GM18870 (cell line): Measurements from ENCODE around the gene CALY.

Experiments
- ATAC-seq: cut with Tn5 transposase; IDR thresholded peaks from one replicate; pipeline ENCODE4 v1.9.1; 2021; ENCODE audit warnings: moderate library complexity; ENCODE audit not compliant: unreplicated experiment

CALY gene

DNA sequence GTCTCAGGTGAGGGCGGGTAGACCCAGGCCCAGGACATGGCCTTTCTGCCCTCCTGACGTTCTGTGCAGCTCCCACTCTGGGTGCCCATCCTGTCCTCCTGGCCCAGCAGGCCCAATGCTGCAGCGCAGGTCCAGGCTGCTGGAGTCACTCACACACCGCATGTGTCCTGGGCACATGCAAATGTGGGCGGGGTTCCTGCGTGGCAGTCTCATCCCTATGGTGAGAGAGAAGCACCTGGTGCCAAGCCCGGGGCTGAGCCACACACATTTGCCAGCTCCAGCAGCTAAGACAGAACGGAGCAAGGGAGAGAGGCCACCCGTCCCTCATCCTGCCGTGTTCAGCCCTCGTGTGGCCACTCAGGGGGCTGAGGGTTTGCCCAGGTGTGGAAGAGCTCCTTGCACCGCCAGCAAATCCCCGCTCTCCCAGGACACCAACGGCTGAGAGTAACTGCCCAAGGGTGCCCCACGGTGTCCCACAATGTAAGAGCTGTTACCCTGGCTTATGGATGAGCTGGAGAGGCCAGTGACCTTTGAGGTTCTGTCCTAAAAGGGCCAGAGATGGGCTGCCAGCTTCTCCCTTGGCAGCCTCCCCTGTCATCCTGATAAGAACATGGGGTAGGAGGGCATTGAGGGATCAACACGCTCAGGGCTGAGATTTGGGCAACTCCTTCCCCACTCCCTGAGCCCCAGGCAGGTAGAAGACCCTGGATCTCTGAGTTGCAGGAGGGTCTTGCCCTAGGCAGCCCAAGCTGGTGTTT is 16.7 kb upstream of the CALY start:
- ATAC-seq, result no peak

DNA sequence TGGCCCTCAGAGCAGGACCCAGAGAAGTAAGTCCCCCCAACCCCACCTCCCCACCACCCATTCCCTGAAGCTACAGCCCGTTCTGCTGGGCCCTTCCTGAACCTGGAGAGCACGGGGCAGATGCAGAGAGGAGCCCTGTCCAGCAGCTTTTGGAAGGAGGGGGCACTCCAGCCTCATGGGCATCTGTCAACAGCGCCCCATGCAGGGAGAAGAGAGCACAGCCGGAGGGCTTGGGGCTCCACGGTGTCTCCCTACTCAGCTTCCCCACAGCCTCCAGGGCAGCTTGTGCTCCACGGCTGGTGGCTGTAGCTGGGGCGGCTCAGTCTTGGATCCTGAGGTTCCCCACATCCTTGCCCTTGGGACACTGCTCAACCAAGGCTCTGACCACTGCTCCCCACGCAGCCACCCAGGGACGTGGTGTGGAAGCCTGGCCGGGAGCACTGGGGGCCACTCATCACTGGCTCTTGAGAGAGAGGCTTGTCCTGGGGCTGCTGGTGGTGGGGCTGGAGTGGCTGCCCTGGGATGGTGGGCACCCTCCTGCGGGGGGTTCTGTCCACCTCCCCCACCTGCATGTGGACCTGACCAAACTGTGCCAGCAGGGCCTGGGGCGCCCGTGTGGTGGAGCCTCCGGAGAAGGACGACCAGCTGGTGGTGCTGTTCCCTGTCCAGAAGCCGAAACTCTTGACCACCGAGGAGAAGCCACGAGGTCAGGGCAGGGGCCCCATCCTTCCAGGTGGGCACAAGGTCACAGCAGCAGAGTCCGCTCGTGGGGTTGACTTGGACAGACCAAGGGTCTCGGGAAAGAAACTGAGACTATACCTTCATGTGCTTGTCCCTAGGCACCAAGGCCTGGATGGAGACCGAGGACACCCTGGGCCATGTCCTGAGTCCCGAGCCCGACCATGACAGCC is 15.0 kb upstream of the CALY start:
- ATAC-seq, result no peak

DNA sequence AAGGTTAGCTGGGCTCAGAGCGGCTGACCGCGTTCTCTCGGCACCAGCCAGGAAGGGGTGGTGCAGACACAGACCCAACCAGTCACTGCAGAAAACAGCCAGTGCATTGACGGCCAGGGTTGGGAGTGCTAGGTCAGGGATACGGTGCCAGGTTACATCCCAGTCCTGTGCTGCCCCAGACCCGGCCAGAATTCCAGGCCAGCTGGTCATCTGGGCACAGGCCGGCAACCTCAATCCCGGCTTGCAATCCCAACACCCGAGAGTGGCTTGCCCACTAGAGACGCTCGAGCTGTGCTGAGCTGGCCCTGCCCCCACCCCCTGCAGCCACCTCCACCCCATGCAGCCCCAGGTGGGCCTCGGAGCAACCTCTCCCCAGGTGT is 14.2 kb upstream of the CALY start:
- no peak for ATAC-seq

DNA sequence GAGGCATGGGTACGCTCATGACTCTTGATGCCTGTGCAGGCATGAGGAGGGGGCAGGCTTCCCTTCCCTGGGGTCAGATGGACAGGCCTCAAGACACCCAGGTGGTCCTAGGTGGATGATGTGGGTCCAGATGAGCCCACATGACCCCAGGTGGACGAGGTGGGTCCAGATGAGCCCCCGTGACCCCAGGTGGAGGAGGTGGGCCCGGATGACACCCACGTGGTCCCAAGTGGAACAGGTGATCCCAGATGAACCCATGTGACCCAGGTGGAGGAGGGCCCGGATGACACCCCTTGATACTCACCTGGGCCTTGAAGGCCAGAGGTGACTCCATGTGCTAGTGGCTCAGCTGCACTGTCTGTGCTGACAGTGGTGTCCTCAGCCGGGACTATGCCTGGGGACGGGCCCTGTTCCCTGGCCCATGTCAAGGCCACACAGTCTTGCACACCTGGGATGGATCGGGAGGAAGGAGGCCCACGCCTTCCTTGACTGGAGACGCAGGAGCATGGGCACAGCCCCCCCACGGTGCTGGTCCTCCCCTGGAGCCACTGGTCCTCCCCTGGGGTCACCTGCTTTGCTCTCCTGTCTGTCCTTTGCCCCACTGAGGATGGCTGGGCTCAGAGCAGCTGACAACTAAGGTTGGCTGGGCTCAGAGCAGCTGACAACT is 13.7 kb upstream of the CALY start:
- ATAC-seq, result no peak

DNA sequence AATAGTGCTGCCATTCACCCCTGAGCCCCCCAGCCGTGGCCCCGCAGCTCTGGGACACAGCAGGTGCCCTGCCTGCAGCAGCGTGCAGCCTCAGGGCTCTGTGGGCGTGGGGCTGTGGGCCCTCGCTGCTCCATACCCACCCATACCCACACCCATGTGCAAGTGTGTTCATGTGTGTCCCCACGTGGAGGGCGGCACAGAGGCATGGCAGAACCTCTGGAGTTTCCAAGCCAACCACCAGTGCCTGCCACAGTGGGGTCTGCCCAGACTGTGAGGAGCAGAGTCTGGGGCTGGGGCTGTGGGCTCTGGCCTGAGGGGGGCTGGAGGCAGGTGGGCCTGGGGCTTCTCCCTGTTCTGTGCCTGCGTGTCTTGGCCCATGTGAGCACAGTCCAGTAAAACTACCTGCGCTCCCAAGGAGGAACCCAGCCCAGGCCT is 12.9 kb upstream of the CALY start:
- ATAC-seq, result no peak

DNA sequence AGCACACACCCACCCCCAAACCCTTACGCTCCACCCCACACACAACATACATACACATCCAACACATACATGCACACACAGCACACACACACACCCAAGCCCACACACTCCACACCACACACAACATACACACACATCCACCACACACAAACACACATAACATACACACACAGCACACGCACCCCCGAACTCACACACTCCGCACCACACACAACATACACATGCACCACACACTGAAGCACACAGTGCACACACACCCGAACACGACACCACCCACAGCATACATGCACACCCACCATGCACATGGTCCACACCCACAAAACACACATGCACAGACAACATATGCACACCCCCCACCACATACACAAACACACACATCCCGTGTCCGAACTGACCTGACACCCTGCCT is 12.5 kb upstream of the CALY start:
- no peak for ATAC-seq

DNA sequence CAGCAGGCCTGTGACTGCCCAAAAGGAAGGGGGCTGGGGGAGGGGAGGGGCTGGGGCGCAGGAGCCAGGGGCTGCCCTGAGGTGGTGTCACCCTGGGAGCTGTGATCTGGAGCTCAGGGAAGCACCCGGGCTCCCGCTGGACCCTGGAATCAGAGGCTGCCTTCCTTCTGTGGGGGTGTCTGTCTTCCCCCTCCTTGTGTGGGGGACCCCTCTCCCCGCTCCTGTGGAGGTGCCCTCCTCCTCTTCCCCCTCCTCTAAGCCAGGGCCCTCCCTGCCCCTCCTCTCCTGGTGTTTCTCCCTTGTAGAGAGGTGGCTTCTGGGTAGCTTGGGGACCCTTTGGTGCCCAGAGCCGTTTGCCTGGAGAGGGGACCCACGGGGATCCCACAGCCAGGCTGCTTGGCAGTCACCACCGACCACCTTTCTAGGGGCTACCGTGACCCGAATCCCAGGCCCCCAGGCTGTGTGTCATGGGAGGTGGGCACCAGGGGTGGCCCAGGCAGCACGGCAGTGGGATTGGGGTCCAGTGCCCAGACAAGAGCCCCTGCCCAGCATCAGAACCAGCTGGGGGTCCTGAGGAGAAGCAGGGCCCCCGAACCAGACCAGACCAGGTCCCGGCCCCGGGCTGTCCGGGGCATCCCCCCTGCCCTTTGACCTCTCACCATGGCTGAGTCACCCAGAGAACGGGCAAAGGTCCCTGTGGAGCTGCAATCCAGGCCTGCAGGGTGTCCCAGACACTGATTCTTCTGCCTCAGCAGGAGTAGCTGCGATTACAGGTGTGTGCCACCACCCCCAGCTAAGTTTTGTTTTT is 11.2 kb upstream of the CALY start:
- ATAC-seq, result no peak

- no peak for ATAC-seq
Observed at GRCh38 chr10:133346413-133346812, 9.7 kb upstream of the CALY start.

DNA sequence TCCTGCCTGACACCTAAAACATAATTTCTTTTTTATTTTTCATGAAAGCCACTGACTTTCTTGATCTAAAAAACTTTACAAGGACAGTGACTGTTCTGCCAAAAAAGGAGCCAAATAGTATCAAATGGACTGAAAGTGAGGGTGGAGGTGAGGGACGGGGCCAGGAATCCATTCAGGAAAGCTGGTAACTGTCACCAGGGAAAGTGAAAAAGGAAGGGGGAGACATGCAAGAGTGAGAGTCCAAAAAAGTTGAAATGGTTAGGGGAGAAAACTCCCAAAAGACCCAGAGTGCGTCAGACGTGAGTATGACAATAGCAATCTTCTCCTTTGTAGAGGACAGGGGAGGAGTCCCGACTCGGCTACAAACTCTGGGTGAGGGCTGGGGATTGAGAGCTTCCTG is 7.5 kb upstream of the CALY start:
- ATAC-seq, result no peak

GRCh38 chr10:133343558-133343957 is 6.9 kb upstream of the CALY start:
- no peak for ATAC-seq

- ATAC-seq, result no peak
Observed at GRCh38 chr10:133342942-133343341, 6.2 kb upstream of the CALY start.

GRCh38 chr10:133341983-133342382 is 5.3 kb upstream of the CALY start:
- ATAC-seq, result no peak

GRCh38 chr10:133339708-133340380 is 3.1 kb upstream of the CALY start:
- no peak for ATAC-seq

- no peak for ATAC-seq
Observed at GRCh38 chr10:133338080-133339071, 1.7 kb upstream of the CALY start.

DNA sequence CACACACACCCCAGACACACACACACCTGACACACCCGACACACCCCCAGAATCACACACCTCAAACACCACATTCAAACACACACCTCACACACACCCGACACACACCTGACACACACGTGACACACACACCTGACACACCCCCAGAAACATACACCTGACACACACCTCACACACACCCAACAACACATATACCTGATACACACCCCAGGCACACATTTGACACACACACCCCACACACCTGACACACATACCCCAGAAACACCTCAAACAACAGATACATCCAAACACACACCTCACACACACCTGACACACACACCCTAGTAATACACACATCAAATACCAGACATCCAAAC is 652 bp upstream of the CALY start:
- no peak for ATAC-seq

GRCh38 chr10:133336118-133336576 is 549 bp downstream of the CALY start:
- ATAC-seq, result no peak

DNA sequence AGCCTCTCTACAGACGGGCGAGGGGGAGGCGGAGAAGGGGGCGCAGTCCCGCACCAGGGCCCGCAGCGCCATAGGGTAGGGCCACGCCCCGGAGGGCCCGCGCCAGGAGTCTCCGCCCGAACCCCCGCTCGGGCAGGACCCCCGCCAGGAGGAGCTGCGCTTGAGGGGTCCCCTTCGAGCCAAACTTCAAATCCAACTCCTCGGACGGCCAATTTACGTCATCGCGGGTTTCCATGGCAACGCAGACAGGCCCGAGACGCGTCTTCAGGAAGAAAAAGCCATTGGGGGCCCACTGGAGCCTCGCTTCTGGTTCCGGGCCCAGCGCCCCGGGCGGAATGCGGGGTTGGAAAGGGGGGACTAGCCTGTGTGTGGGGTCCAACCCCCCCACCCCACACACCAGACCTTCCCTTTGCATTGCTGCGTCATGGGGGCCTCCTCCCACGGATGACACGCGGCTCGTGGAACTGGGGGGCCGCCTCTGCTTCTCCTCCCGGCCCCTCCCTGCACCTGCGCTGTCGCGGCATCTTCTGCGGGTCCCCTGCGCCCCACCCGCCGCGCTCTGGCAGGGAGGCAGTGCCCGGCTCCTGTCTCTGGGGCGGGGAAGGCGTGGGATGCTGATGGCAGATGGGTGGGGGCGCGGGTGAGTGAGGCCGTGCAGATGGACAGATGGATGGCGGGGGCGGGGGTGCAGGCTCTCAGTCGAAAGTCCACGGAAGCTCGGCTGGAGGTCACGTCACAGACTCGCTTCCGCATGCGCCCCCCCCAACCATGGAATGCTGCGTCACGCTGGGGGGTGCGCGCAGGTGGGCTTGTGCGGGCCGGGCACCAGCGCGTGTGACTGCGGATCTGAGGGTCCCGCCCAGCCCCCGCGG is 1.2 kb downstream of the CALY start:
- ATAC-seq, result no peak
